Measurements from ENCODE around the gene RNF19B. TPM values are rescaled to one million over a fixed set of nuclear protein-coding genes. Genes with fewer than 3 reads are reported as not detected.

RNF19B gene, protein sequence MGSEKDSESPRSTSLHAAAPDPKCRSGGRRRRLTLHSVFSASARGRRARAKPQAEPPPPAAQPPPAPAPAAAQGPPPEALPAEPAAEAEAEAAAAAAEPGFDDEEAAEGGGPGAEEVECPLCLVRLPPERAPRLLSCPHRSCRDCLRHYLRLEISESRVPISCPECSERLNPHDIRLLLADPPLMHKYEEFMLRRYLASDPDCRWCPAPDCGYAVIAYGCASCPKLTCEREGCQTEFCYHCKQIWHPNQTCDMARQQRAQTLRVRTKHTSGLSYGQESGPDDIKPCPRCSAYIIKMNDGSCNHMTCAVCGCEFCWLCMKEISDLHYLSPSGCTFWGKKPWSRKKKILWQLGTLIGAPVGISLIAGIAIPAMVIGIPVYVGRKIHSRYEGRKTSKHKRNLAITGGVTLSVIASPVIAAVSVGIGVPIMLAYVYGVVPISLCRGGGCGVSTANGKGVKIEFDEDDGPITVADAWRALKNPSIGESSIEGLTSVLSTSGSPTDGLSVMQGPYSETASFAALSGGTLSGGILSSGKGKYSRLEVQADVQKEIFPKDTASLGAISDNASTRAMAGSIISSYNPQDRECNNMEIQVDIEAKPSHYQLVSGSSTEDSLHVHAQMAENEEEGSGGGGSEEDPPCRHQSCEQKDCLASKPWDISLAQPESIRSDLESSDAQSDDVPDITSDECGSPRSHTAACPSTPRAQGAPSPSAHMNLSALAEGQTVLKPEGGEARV
- 10 to 100 TPM; 13.7 to 21.7 (median 17.4) TPM for total RNA-seq

DNA sequence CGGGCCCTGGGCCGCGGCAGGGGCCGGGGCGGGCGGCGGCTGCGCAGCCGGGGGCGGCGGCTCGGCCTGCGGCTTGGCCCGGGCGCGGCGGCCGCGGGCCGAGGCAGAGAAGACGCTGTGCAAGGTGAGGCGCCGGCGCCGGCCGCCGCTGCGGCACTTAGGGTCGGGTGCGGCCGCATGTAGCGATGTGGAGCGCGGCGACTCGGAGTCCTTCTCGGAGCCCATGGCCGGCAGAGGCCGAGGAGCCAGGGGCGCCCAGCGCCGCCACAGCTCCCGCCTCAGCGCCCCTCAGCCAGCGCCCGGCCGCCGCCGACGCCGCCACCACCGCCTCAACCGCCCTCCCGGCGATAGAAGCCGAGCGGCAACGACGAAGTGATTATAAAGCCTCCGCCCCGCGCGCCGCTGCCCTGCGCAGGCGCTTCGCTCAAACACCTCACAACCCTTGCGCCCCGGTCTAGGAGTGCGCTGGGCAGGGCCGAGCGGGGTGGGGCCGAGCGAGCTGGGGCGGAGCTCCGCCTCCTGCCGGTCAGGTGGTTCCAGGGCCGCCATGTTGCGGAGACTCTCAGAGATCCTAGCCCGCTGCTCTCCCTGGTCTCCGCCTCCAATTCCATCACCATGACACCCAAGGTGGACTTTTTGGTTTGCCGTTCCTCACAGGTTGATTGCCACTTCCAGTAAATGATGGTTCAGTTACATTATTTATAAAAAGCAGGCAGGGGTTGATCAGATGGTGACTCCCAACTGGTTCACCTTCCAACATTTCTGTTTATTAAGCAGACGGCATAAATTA, at the start of gene RNF19B:
TSS of gene RNF19B (minus strand) at position 349 of the 790 bp plus-strand sequence. CDS start at position 225, 124 bp downstream.
- TF ChIP-seq, protein P1, sequence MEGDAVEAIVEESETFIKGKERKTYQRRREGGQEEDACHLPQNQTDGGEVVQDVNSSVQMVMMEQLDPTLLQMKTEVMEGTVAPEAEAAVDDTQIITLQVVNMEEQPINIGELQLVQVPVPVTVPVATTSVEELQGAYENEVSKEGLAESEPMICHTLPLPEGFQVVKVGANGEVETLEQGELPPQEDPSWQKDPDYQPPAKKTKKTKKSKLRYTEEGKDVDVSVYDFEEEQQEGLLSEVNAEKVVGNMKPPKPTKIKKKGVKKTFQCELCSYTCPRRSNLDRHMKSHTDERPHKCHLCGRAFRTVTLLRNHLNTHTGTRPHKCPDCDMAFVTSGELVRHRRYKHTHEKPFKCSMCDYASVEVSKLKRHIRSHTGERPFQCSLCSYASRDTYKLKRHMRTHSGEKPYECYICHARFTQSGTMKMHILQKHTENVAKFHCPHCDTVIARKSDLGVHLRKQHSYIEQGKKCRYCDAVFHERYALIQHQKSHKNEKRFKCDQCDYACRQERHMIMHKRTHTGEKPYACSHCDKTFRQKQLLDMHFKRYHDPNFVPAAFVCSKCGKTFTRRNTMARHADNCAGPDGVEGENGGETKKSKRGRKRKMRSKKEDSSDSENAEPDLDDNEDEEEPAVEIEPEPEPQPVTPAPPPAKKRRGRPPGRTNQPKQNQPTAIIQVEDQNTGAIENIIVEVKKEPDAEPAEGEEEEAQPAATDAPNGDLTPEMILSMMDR (IDR thresholded peaks at IDR 0.05; ENCODE audit: low read depth): no peak

DNA sequence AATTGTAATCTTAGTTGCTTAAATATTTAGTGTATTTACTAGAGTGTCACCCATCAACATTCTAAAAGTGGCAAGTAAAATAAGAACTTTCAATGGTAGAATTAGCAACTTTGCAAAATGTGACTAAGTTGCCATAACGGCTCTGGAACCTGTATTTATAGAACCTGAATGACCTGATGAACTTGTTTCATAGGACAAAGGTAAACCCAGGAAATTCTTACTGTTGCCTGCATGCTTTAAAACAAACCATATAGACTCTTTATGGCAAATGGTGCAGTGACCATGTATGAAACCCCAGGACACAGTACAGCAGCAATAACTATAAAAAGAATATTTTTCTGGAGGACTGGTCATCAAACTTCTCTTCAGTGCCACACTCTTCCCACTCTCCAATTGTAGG, 49.2 kb upstream of the RNF19B start:
- TF ChIP-seq, protein P1 (IDR thresholded peaks at IDR 0.05; ENCODE audit: low read depth): no peak

DNA sequence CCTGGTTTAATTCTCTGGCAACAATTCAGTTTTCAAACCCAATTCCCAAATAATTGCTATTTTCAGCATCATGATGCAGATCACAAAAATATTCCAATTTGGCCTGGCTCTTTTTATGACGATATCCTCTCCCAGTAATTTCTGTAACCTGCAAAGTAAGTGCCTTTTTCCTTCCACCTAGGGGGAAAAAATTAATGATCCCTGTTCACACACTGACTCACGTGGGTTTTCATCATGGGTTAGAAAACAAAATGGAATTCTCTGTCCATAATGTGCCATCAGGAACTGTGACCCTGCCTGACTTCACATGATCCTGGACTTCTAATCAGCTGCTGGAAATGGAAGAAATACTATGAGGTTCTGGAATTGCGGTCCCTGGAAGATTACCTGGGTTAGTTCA, 47.6 kb upstream of the RNF19B start:
- TF ChIP-seq, protein P1 (IDR thresholded peaks at IDR 0.05; ENCODE audit: low read depth): no peak

DNA sequence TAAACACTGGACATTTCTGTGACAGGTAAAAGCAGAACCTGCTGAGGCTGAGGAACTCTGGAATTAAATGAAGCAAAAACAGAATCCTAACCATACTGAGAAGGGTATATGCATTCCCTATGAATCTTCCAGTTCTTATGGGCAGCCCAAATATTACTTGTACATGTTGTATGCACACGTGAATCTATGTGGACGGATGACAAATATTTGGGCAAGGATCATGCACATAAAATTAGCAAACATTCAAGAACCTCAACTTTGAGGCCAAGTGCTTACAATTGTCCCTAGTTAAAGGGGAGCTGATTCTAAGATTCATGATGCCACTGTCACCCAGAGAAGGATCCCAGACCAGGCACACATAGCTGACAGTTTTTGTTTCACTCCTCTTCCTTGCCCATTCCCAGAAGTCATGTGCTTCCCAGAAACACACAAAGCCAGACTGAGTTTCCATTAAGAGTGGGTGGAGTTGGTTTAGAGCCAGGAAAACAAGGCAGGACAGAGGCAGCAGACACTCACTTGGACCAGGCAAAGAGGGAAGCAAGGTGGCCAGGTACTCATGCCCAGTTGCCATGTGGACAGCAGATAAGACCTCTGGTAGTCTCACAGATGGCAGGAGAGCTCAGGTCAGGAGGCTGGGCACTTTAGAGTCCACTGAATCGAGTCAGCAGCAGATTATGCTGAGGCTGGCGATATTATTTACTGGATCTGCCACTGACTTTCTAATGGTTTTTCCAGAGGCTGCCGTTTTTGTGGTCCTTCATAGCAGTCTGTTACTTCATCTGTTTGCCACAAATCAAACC, 46.5 kb upstream of the RNF19B start:
- TF ChIP-seq, protein P1 (IDR thresholded peaks at IDR 0.05; ENCODE audit: low read depth): no peak

DNA sequence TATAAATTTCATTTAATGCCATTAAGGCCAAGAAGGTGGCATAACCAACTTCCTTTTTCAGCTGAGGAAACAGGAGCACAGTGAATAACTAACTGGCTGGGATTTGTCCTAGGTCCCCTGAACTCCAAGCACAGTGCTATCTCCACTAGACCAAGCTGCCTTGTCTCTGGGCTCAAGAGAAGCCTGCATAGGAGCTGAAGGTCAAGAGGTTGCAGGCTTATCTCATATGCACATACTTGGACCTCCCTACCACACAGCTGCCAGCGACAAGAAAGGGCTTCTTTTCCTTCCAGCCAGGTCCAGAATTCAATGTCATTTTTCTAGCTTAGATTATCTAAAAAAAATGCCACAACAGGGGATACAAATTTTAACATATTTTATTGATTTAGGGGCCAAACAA, 45.0 kb upstream of the RNF19B start:
- TF ChIP-seq, protein P1 (IDR thresholded peaks at IDR 0.05; ENCODE audit: low read depth): no peak

DNA sequence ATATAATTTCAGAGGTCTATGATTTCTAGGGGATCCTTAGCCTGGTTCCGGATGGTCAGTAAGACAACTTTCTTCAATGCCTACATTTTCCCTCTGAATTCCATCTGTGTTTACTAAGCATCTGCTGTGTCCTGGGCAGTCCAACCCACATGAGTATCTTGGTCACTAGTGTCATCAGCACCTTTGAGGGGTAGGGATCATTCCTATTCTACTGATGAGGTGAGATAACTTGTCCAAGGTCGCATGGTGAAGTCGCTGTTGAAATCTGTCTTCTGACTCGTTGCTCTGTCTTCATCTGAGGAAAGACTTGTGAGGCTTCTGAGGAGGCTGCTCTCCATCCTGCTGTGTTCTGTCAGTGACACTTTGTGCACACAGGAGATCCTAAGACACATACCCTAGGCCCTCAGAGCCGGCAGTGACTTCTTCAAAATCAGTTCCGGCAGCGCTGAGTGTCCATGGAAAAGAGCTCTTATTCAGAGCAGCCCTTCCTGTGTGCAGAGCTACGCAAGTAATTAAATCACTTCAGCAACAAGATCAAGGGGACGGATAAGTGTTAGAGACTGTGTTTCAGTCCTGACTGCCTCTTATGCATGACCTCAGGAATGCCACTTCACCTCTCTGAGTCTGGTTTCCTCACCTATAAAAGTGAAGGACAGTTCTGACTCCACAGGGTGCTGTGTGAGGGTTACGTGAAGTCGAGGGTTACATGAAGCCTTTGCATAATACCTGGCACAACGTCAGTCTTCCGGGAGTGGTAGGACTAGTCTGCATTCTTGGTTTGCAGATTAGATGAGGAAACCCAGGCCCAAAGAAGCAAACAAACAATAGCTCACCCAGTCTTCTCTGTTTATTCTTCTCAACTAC, 43.7 kb upstream of the RNF19B start:
- TF ChIP-seq, protein P1 (IDR thresholded peaks at IDR 0.05; ENCODE audit: low read depth): no peak
